ENCODE data around the gene TEAD4. TPM values are rescaled to one million over a fixed set of nuclear protein-coding genes. Genes with fewer than 3 reads are reported as not detected.

The TEAD4 gene
- total RNA-seq, 6 experiments from 2014 or later, result 0.81 to 8.5 (median 3.0) TPM

- Histone ChIP-seq H3K27me3 (no peaks in the 10 kb centered on the region), H3K9me3 (no peaks in the 10 kb centered on the region), H3K4me1 (no peaks in the 10 kb centered on the region), H3K27ac (no peak overlapping the region), H3K4me3 (no peak overlapping the region), H3K36me3 (no peaks in the 10 kb centered on the region)
- no peak for ATAC-seq
- DNase-seq, result no peak
- 75% methylated on average over 1 of the region's 5 CpGs for WGBS (ENCODE audit: insufficient coverage, low coverage, low lambda C conversion rate, missing lambda C conversion rate)
- TF ChIP-seq POLR2A (IDR thresholded peaks at IDR 0.05), result no peak
- TF ChIP-seq, protein P1, sequence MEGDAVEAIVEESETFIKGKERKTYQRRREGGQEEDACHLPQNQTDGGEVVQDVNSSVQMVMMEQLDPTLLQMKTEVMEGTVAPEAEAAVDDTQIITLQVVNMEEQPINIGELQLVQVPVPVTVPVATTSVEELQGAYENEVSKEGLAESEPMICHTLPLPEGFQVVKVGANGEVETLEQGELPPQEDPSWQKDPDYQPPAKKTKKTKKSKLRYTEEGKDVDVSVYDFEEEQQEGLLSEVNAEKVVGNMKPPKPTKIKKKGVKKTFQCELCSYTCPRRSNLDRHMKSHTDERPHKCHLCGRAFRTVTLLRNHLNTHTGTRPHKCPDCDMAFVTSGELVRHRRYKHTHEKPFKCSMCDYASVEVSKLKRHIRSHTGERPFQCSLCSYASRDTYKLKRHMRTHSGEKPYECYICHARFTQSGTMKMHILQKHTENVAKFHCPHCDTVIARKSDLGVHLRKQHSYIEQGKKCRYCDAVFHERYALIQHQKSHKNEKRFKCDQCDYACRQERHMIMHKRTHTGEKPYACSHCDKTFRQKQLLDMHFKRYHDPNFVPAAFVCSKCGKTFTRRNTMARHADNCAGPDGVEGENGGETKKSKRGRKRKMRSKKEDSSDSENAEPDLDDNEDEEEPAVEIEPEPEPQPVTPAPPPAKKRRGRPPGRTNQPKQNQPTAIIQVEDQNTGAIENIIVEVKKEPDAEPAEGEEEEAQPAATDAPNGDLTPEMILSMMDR (IDR thresholded peaks at IDR 0.05), result no peak
- intact Hi-C loops (cut with DNase I), result no loop called here
These were observed 18.6 kb downstream of the TEAD4 start for GRCh38 chr12:2977776-2978175.

DNA sequence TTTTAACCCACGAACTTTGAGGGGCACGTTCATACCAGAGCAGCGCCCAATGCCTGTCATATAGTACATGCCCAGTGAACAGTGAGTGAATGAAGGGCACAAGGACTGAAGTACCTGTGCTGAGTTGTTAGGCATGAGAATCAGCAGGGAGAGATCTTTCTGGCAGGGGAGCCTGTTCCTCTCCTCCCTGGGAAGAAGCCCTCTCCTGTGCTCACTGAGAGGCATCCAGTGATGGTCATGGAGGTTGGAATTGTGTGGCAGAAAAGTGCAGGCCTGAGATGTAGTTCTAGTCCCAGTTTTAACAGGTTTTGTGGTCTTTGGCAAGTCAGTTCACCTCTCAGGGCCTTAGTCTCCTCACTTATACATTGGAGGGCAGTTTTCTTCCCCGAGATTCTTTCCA lies 20.6 kb downstream of the TEAD4 start:
- TF ChIP-seq, protein P1 (IDR thresholded peaks at IDR 0.05), result no peak
- no peak for TF ChIP-seq POLR2A (IDR thresholded peaks at IDR 0.05)
- 86% methylated on average over 3 of the region's 4 CpGs for WGBS (ENCODE audit: insufficient coverage, low coverage, low lambda C conversion rate, missing lambda C conversion rate)
- no peak for ATAC-seq
- Histone ChIP-seq H3K9me3 (no peaks in the 10 kb centered on the region), H3K4me1 (no peaks in the 10 kb centered on the region), H3K4me3 (no peak overlapping the region), H3K27ac (no peak overlapping the region), H3K36me3 (no peaks in the 10 kb centered on the region), H3K27me3 (no peaks in the 10 kb centered on the region)
- intact Hi-C loops (cut with DNase I), result no loop called here
- DNase-seq, result no peak

GRCh38 chr12:2980630-2981029 lies 21.4 kb downstream of the TEAD4 start:
- no peak for ATAC-seq
- Histone ChIP-seq H3K36me3 (no peaks in the 10 kb centered on the region), H3K4me3 (no peak overlapping the region), H3K9me3 (no peaks in the 10 kb centered on the region), H3K27ac (no peak overlapping the region), H3K4me1 (no peaks in the 10 kb centered on the region), H3K27me3 (no peaks in the 10 kb centered on the region)
- WGBS (ENCODE audit: insufficient coverage, low coverage, low lambda C conversion rate, missing lambda C conversion rate), result 68% methylated on average over 6 of the region's 7 CpGs
- intact Hi-C loops (cut with DNase I), result no loop called here
- no peak for TF ChIP-seq POLR2A (IDR thresholded peaks at IDR 0.05)
- TF ChIP-seq, protein P1 (IDR thresholded peaks at IDR 0.05), result no peak
- DNase-seq, result no peak

DNA sequence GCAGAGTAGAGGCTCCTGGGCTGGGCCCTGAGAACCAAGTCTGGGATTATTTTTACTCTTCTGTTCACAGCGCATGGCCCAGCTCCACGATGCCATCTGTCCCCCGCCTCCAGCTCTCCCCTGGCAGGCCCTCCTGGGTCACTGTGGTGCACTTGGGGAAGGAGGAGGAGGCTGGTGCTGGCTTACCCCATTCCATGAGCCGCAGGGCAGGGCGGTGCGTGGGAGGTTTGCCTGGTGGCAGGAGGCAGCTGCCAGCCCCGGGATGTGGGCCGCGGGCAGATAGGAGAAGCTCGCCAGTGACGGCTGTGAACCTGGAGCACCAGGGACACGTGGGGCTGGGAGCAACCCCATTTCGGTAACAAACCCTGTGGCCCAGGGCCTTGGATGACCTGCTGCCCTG lies 23.2 kb downstream of the TEAD4 start:
- H3K36me3 ChIP-seq, result no peaks in the 10 kb centered on the region
- H3K4me1 ChIP-seq, result no peaks in the 10 kb centered on the region
- H3K4me3 ChIP-seq, result no peak overlapping the region
- intact Hi-C loops (cut with DNase I), result no loop called here
- no peak overlapping the region for H3K27ac ChIP-seq
- no CpG with 5 or more reads among the region's 13 CpGs for WGBS (ENCODE audit: insufficient coverage, low coverage, low lambda C conversion rate, missing lambda C conversion rate)
- ATAC-seq (peak in 1 of 4 donors; percentile 29), DNase-seq (no peak)
- TF ChIP-seq POLR2A (IDR thresholded peaks at IDR 0.05), result no peak
- no peaks in the 10 kb centered on the region for H3K27me3 ChIP-seq
- H3K9me3 ChIP-seq, result no peaks in the 10 kb centered on the region

- Histone ChIP-seq H3K4me1 (no peaks in the 10 kb centered on the region), H3K36me3 (no peaks in the 10 kb centered on the region), H3K4me3 (no peak overlapping the region), H3K27me3 (no peaks in the 10 kb centered on the region), H3K9me3 (no peaks in the 10 kb centered on the region), H3K27ac (no peak overlapping the region)
- 47% methylated on average over 4 of the region's 5 CpGs for WGBS (ENCODE audit: insufficient coverage, low coverage, low lambda C conversion rate, missing lambda C conversion rate)
- intact Hi-C loops (cut with DNase I), result no loop called here
- TF ChIP-seq, protein P1 (IDR thresholded peaks at IDR 0.05), result no peak
- no peak for TF ChIP-seq POLR2A (IDR thresholded peaks at IDR 0.05)
- no peak for ATAC-seq
- DNase-seq, result no peak
These were observed 25.1 kb downstream of the TEAD4 start for GRCh38 chr12:2984249-2984648.
